NCI-H1694 treated with DMSO at 0.1 percent for 48 hours (cell line): ENCODE results near the gene LRP5.

Experiments used
- DNase-seq: peaks from one replicate; lab custom pipeline; 2025; lab: John Stamatoyannopoulos, UW

Gene LRP5

DNA sequence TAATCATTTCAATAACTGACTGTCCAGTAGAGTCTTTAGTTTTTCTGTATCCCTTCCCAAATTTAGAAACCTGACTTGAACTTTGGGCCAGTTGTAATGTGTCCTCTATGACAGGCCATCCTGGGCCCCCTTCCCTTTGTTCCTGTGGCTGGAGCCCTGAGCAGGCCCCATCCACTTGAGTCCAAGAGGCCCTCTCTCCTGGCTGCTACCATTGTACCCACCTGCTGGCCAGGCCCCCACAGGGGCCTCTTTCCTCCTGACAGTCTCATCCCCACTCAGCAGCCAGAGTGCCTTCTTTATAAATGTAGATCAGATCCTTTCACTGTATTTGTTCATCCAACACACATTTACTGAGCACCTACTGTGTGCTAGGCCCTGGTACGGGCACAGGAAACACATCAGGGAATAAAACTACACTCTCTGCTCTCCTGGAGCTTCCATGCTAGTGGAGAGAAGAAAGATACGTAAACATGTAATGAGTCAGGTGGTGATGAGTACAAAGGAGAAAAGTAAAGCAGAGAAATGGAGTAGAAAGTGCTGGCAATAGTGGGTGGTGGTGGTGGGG is 2.7 kb upstream of the LRP5 start:
- DNase-seq, result no peak

DNA sequence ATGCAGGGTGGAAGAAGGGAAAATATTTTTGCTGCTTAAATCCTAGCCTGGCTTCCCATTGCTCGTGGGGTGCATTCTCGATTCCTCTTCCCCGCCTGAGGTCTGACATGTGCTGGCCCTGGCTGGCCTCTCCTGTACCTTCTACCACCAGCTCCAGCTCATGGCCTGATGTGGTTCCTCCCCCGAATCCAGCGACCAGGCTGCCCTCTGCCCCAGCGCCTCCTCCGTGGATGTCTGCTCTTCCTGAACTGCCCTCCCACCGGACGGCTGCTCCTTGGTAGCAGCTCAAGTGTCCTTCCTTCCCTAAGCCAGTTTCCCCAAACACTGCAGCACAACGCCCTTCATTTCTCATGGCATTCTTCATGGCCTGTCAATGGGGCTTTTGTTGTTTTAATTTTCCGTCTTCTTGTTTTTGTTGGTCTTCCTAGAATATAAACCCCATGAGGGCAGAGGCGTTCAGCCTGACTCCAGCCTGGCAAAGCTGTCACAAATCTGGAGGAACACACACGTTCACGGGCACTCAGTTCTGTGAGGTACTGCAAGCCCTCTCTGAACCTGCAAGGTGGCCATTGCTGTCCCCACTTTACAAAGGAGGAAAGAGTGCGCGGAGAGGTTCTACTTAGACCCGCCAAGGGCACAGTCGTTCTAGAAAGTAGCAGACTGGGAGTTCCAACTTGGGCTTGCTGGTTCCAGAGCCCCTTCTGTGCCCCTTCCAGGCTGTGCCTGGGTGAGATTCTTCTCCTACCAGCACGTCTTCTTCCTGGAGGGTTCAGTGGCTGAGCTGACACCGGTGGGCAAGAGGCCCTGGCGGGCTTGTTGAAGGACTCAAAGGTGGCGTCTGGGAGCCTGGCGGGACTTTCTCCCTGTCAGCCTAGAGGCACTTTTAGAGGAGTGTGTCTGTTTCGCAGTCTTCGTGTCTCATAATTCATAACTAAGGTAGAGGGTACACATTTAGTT is 953 bp upstream of the LRP5 start:
- no peak for DNase-seq

DNA sequence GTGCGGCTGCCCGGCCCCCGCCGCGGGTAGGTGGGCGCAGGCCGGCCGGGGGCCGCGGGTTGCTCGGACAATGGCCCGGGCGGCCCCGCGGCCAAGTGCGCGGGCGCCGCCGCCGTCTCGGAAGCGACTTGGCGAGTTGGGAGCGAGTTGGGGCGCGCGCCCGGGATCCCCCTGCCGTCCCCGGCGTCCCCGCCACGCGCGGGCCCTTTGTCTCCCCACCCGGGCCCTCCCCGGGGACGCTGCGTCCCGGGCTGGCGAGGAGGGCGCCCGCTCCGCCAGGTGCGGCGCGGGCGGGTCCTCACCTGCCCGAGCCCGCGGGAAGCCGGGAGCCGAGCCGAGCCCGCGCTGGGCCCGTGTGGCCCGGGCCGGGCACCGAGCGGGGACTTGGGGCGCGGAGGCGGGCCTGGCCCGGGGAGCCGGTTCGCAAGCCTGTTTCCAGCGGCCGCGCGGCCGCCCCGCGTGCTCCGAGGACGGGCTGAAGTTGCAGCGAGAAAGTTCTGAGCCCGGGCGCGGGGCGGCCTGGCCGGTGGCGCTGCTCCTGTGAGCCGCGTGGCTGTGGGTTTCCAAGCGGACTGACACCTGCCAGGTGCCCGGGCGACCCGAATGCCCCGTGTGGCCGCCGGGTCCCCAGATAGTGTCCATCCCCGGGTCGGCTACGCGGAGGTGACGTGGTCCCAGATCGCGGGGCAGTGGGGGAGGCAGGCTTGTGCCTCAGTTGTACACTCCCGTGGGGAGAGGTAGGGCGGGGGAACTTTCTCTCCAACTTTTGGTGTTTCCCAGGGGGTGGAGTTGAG is 586 bp downstream of the LRP5 start:
- DNase-seq, result no peak

DNA sequence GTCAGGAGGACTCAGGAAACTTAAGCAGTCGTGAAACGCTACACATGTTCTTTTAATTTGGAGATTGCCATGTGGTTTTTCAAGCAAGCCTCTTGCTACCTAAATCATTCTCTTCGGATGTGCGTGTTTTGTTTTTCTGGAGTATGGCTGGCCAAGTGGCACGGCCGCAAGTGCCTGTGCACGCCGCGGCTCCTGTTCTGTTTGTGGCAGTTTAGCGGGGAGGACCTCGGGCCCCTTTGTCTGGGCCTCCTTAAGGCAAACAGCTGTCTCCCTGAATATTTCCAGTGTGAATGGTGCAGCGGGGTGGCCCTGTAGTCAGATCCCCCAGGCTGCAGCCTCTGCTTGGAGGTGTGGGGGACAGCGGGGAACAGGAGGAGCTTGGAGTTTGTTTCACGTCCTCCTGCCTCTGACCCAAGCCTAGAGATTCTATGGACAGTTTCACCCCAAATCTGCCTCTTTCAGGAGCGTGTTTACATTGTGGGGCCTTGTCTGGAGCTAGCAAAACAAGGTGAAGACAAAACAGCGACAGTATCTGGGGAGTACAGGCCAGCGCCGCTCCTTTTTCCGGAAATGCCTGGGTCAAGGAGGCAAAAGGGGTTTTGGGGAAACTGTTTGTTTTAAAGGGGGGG is 1.3 kb downstream of the LRP5 start:
- DNase-seq, result no peak

- no peak for DNase-seq
Observed at GRCh38 chr11:68314203-68315170, 2.1 kb downstream of the LRP5 start.

- DNase-seq, result no peak
Observed at GRCh38 chr11:68315171-68315920, 3.0 kb downstream of the LRP5 start.

DNA sequence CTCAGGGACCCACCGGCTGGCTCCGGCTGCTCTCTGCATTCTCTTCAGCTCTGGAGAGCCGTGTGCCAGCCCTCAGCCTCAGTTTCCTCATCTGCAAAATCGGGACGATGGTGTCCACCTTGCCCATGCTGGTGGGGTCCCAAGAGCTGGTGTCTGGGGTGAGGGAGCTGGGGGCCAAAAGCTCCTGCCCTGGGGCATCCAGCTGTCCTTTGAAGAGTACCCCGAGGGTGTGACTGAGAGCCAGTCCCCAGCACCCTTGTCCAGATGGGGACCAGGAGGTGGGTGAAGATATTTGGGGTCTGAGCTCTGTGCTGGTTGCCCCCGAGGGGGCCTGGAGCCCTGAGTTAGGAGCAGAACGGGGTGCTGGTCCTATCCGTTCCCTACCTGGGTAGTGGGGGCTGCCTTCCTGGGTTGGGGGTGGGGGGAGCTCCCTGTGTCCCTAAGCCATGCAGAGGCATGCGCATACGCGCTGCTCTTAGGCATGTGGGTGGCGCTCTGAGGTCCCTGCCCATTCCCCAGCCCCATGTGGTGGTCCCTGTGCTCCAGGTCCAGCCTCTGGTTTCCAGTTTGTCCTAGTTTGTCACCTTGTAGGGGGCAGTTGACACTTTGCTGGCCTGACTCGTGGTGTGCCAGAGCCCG is 4.9 kb downstream of the LRP5 start:
- DNase-seq, result no peak

GRCh38 chr11:68321293-68322051 is 9.1 kb downstream of the LRP5 start:
- DNase-seq, result no peak

- no peak for DNase-seq
Observed at GRCh38 chr11:68322052-68322430, 9.7 kb downstream of the LRP5 start.

DNA sequence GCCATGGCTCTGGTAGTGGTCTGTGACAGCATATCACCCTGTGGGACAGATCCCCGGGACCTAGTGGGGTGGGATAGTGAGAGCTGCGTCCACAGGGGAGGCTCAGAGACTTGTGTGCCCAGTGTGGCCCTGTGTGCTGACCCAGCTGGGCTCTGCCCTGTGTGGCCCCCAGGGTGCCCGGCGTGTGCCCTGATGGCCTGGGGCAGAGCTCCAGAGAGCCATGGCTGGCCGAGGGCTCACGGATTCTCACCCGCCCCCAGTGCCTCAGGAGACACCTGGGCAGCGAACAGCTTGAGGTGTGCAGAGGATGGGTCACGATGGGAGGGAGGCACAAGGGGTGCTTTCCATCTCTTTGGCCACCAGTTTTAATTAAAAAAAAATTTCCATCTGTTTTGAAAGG is 11.8 kb downstream of the LRP5 start:
- DNase-seq, result no peak

DNA sequence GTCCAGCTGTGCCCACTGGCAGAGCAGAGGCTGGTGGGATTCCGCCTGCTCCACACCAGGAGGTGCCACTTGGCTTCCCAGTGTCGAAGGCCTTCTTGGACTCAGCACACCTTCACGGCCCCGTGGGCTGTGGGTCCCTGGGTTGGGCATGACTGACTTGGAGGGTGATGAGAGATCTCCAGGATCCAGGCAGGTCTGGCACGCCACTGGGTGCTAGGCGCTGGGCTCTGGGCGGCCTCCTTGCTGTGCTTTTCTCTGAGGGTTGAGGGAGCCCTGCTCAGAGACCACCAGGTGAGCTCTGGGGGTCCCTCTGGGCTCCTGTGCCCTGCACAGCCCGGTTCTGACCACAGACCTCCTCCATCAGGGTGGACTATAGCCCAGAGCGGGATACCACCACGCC is 12.3 kb downstream of the LRP5 start:
- no peak for DNase-seq

- DNase-seq, result no peak
Observed at GRCh38 chr11:68325183-68325906, 13.0 kb downstream of the LRP5 start.

DNA sequence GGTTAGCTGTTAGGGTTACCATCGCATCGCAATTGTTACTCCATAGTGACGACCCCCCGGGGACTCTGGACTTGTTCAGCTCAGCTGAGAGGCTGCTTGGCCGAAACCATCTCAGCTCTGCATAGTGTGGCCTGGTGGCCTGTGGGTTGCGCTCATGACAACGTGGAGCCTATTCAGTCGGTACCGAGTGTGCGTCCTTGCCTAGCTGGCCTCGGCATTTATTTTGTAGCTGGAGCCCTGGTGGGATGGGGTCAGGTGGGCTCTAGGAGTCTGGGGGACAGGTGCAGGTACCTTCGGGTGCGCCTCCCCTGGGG is 13.5 kb downstream of the LRP5 start:
- no peak for DNase-seq

- DNase-seq, result no peak
Observed at GRCh38 chr11:68326334-68327215, 14.2 kb downstream of the LRP5 start.

DNA sequence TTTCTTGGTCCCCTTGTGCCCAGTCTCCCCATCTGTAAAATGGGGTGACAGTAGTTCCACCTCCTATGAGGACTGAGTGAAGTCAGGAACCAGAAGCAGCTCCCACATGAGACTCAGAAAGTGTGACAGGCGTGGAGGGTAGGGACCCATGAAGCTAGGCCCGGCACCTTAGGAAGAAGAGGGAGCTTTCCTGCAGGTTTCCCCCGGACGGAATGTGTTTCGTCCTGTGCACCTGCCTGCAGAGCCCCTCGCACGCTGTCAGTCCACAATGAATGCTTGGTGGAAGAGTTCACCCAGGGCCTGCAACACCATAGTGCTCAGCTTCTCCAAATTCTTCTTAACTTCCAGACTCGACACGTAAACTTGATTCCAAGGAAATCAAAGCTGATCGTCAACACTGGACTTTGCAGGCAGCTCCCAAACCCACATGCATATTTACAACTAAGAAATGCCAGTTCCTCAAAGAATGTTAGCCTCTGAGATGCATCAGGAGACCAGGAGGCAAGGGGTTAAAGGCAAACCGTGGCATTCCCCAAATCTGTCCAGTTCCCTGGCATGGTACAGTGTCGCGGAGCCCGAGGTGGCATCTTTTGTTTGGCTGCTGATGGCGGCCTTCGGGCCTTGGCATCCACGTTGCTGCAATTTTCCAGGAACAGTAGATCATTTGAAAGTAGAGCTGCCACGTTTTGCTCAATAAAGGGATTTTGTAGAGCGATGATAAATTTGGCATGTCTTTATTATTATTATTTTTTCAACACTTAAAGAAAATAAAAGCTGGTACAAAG is 15.4 kb downstream of the LRP5 start:
- DNase-seq, result no peak

GRCh38 chr11:68328374-68329091 is 16.1 kb downstream of the LRP5 start:
- no peak for DNase-seq
